OCI-M1 (cell line): ENCODE measurements around the gene RFLNA.
A peak's percentile ranks its signal among the peaks of the same experiment; 100 is the strongest.

Source experiments
- DNase-seq: peaks from one replicate; lab custom pipeline; 2025; lab: John Stamatoyannopoulos, UW

Gene RFLNA

DNA sequence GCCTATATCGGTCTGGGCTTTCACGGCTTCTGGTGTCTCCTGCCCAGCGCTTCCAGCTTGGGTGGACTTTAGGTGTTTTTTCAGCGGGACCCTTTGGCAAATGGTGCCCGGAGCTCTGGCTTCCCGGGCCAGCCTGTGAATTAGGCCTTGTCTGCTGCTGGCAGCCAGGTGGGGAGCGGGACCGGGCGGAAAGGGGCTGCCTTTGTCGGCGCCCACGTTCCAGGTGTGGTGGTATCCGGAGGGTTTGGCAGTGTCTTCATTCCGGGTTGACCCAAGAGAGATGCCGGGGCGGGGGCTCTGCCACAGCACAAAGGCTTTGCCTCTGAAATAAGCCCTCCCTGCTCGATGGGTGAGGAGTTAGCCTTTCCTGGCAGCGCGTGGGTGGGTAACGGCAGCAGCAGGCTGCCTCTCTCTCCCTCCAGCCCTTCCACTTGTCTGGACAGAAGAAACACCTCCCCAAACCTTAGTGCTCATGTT, 9.5 kb downstream of the RFLNA start:
- DNase-seq: no peak

DNA sequence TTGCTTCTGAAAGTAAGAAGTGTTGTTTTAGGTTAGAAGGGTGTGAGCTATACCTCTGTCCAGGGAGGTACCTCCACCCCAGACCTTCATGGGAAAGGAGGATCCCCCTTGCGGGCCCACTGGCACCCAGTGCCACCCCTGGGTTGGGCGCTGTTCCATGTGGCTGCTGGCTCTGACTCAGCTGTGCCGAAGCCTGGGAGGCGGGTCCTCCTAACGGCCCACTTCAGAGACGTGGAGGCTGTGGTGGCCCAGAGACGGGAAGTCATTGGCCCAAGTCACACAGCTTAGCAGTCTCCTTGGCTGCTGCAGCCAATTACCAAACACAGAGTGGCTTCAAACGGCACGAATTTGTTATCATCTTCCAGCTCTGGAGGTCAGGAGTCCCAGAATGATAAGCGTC, 10.2 kb downstream of the RFLNA start:
- no peak for DNase-seq

DNA sequence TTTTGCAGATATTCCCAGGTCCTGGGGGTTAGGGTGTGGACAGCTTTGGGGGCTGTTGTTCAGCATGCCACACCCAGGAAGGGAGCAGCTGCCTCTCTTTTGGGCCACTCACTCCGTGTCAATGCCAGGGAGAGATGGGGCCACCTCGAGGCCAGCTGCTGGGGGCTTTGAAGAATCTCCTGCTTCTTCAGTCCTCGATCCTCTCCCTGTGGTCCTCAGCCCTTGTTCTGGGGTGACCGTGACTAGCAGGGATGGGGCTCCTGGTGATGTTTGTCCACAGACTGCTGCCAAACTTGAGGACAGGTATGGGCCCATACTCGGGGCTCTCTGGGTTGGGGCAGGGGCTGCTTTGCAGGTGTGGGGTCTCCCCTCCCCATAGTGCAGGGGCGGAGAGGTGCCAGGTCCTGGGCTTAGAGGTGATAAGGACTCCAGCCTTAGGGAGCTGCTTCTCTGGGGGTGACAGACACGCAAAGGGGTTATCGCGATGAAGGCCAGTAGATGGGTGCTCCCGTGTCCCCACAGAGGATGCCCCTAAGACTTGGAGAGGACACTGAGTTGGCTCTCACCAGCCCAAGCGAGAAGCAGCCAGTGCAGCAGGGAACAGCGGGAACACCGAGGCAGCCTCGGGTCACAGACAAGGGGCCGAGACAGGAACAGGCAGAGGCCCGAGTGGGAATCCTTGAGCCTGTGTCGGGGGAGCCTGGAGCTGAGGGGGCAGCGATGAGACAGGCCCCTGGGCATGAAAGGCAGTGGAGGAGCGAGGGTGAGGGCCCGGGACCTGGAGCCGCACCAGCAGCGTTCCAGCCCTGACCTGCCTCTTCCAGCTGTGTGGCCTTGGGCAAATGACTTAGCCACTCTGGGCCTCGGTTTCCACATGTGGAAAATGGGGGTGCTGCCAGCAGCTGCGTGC, 11.1 kb downstream of the RFLNA start:
- no peak for DNase-seq

DNA sequence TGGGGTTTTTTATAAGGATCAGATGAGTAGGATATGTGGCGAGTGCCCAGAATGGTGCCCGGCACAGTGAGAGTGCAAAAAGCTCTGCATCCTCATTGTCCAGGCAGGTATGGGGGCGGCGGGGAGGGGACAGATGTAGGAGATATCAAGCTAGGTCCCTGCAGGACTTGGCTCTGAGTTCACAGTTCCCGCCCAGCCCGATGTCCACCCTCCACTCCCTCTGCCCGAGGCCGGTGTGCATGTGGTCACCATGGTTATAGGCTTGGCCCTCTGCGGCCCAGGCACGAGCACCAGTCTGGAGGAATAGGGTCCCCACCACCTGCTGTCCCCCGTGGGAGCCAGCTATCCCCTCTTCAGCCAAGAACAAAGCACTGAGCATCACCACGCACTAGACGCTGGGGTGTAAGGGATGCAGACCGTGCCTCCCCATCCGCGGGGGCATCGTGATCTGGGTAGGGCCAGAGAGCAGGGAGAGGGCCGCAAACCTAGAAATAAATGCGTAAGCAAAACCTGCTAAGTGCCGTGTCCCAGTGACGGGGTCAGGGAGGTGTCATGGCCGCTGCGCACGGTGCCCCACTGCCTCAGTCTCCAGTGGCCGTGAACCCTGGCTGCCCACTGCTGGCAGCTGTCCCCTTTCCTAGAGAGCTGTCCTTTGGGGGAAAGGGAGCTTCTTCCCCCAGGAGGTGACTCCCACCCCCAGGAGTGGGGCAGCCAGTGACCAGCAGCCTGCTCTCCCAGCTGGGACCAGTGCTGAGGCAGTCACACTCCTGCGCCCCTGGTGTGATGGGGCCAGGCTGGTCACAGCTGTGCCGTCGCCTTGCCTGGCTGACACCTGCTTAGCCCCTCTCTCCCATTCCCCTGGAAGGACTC, 12.0 kb downstream of the RFLNA start:
- DNase-seq: no peak

DNA sequence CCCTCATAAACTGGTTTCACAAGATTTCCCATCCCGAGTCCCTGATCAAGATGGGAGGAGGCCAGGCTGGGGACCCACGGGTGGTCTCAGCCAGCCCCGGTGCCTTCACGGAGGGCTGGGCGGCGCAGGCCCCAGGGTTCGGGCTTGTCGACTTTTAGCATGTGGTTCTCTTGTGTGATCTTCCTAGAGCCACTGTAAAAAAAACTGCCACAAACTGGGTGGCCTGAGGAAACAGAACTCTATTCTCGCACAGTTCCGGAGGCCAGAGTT, 12.6 kb downstream of the RFLNA start:
- no peak for DNase-seq

DNA sequence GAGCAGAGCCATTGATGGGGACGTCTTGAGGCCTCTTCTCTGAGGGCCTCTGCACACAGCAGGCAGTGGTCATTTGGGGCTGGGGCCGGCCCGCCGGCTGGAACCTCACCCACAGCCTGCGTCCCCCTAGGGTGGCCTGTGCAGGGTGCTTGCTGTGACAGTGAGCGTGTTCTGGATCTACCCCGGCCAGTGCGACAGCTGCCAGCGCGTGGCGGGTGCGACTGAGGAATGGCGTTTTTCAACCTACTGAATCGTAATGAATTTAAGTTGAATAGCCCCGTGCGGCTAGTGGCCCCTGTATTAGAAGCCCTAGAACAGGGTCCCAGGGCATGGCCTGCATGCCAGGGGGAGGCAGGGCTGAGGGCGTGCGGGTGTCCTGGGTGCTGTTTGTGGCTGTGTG, 13.8 kb downstream of the RFLNA start:
- DNase-seq: no peak

DNA sequence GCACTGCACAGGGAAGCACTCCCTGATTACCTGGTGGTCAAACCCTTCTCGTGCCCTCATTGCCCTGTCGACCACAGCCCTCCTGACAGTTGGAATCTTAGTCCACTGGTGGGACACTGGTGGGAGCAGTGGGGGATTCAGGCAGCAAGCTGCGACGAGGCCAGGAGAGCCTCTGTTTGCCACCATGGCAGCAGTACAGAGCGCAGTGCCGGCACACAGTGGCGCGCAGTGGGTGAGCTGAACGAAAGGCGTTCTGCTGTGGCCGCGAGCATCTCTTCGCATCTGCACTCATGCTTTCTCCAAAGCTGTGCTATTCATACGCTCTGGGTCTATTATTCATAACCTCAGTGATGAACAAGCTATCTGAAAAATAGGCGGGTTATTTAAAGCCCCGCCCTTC, 14.3 kb downstream of the RFLNA start:
- no peak for DNase-seq

DNA sequence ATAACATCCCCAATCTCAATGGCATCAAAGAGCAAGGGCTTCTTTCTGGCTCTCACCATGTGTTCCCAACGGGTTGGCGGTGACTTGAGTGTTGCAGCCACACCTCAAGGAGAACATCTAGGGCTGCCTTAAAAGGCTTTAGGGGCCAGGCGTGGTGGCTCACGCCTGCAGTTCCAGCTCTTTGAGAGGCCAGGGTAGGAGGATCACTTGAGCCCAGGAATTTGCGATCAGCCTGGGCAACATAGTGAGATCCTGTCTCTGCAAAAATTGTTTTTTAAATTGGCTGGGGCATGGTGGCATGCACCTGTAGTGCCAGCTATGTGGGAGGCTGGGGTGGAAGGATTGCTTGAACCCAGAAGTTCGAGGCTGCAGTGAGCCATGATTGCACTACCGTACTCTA, 14.9 kb downstream of the RFLNA start:
- DNase-seq: no peak

DNA sequence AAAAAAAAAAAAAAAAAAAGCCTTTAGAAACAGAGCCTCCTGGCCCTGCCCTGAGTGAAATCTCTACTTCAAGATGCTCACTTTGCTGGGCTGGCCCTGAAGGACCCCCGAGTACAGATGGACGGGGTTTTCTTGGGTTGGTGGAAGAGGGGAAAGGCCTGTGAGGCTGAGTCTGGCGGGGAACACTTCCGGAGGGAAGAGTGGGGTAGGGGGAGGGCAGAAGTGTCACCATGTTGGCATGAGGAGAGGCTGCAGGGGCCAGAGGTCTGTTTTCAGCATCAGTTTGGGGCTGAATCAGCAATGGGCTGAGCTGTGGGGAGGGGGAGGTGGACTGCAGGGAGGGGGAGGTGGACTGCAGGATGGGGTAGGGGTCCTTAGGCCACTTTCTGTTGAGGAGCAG, 15.3 kb downstream of the RFLNA start:
- DNase-seq: no peak

DNA sequence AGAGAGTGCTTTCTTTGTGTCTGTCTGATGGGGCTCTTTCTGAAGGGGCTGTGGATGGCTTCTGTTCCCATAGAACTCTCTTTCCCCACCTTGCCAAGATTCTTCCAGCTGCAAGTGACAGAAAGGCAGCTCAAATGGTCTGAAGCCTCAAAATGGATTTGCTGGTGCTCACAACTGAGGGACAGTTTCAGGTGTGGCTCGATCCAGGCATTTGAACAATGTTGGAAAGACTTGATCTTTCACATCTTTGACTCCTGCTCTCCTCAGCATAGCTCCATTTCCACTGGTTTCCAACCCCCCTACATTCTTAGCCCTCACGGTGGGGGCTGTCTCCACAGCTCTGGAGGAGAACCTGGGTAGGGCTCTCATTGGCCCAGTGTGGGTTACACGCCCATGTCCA, 15.9 kb downstream of the RFLNA start:
- no peak for DNase-seq

DNA sequence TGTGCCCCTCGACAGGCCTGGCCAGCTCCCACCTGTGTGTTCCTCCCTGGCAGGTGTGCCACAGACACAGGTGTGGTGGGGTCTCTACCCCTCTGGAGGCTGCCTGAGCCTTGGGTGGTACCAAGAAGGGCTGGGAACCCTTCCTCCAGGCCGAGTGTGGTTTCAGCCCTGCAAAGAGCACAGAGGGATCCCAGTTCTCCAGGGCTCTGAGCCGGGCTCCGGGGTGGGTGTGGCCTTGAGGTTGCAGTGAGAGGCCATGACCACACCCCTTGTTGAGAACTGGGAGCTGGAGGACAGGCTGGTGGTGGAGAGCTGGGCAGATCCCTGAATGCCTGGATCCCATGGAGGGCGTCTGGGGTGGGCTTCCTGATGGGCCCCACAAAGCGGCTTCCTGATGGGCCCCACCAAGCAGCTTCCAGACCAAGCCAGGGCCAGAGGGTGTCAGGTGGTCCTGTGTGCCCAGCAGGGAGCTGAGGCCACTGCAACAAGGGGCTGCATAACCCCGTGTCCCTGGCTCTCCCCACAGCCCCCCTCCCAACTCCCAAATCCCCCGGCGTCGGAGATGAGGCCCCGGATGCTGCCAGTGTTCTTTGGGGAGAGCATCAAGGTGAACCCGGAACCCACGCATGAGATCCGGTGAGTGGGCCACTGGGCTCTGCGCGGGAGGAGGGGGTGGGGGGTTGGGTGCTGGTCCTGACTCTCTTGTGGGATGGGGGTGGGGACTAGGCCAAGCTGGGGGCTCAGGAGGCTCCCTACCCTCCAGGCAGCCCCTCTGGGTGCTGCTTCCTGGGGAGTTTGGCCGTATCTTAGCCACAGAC, 16.6 kb downstream of the RFLNA start:
- DNase-seq: no peak

DNA sequence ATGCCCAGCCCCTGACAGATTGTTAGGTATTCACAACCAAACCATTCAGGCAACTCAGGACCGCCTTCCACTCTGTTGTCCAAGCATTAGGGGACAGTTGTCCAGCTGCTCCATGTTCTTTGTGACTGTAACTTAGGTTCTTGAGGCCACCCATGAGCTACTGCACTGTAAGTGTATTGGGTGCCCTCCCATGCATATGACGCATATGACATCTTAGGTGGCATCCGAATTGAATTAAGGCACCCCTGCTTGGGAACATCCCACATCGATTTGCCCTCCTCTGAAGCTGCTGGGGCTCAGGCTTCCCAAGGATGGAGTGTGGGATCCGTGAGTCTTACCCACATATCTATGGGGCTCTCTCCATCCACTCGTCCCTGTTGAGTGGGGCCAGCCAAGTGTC, 17.7 kb downstream of the RFLNA start:
- no peak for DNase-seq

DNA sequence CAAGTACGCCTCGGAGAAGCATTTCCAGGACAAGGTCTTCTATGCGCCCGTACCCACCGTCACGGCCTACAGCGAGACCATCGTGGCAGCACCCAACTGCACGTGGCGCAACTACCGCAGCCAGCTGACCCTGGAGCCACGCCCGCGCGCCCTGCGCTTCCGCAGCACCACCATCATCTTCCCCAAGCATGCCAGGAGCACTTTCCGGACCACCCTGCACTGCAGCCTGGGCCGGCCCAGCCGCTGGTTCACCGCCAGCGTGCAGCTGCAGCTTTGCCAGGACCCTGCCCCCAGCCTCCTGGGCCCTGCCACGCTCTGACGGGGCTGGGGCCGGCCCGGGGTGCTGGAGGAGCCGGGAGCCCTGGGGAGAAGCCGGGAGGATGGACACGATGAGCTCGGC, 19.3 kb downstream of the RFLNA start:
- no peak for DNase-seq

DNA sequence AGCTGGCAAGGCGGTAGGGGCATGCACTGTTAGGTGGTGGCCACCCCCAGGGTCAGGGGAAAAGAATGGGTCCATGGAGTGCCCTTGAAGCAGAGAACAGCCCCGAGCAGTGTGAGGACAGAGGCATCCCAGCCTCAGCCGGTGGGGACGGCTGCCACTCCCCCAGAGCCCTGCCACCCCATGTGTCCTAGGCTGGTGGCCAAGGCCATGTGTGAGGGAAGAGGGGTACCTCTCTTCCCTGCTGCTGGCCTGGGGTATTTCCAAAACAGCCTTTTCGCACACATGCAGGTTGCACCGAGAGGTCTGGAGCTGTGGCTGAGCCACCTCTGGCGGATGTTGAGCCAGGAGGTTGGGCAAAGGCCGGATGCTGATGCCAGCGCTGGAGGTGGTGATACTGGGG, 19.9 kb downstream of the RFLNA start:
- no peak for DNase-seq

DNA sequence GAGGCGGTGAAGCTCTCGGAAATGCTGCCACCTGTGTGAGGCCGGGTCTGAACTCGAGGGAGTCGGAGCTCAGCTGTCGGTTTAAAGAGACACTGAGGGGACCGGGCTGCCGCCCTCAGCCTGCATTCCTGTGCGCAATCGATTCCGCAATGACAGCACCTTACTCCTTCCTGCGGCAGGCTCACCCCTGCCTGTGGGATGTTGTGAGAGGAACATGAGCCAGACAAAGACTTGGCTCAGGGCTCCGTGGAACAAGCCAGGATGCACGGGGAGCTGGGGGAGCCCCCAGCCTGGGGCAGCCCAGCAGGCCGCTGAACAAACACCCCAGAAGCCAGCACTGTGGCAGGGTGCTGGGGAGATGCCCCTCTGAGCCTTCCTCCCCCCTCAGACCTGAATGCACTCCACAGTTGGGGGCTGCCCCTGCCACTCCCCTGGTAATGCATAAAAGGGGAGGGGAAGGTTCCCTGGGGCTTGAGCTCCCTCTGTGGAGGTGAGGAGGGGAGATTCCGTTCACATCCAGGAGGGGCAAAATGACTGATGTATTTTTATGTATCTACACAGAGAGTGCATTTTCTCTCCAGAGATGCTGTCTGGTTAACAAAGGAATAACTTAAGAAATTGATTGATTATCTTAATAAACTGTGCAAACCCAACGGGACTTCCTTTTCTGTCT, 20.6 kb downstream of the RFLNA start:
- no peak for DNase-seq

DNA sequence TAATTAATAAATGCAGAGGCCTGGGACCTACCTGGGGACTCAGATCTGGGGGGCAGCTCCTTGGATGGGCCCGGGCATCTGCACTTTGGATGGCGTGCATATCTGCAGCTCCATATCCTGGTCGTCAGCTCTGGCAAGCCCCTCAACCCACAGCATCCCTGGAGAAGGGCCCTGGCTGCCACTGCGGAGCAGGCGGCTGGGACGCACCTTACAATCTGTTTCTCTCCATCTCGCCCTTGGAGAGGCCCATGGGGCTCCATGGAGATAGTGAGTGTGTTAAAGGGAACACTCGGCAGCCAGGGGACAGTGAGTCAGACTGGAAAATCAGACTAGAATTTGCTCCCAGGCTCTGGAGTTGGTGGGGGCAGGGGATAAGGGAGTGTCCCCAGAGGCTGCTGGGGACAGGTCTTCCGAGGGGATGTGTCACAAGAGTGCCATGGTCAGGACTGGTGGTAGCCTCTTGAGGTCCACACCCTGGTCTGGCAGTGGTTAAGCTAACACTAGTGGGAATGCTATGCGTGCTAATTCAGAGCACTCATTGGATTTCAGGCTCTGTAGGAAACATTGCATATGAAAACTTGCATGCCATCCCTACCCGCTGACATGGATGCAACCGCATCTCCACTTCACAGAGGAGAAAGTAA, 21.5 kb downstream of the RFLNA start:
- no peak for DNase-seq

DNA sequence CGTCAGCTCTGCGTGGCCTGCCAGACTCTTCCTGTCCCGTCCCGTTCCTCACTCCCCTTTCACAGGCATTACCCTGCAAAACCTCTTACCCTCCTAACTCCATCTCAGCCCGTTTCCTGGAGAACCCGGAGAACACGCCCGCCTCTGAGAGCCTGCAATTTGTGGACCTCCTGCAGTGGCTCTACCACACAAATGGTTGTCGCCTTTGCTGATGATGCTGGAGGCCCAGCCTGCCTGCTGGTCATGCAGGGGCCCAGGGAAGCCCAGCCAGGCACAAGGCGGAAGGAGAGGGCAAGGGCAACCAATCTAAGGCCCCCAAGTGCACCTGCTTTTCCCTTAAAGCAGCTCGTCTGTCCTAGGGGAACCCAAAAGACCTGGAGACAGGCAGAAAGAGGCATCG, 22.5 kb downstream of the RFLNA start:
- DNase-seq: no peak

DNA sequence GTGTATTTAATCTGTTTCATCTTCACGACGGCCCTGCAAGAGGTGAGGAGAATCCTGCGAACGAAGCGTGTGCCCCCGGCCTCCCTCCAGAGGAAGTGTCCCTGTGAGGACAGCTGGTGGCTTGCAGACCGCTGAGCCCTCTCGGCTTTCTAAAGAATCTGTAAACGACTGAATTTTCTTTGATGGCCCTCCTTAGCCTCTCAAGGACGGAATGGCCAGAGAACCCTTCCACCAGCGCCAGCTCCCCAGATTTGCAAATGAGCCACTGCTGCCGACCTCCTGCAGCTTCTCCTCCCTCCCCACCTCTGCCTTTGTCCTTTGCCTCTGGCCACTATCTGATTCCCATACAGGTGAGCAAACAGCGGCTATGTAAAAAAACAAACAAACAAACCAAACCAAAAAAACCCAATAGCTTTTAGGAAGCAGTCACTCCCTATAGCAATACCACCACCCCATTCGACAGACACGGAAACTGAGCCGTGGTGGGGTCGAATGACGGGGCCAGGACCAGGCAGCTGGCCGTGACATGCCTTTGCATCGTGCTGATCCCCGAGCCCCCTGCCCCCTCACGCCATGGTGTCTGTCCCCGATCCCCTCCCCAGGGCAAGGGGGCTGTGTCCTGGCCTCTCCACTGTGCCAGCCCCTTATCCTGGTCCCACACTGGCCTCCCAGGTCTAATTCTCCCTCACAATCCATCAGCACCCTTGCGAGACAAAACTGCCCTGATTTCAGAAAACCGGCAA, 23.6 kb downstream of the RFLNA start:
- no peak for DNase-seq

DNA sequence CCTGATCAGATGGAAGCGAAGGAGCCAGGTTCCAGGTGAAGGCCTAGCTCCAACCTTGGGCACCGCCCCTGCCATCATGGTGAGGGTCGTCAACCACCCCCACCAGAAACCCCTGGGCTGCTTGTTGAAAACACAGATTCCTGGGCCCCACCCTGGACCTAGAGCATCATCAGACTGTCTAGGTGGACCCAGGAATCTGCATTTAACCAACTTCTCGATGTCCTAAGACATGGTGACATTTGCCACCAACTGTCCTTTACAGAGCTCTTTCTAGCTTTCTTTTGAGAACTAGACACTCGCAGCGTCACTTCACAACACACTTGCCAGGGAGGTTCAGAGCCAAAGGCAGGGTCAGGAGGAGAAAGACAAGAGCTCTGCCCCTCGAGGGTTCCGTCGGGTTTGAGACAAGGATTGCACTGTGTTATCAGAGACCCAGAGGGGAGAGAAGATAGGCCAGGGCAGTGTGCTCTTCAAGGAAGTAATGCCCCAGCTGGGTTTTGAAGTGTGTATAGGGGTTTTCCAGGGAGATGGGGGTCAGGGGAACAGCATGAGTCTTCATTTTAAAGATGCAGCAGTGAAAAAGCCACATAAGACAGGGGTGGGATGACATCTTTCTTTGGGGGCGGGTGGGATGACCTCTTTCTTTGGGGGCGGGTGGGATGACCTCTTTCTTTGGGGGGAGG, 24.6 kb downstream of the RFLNA start:
- DNase-seq: peak; percentile 21

DNA sequence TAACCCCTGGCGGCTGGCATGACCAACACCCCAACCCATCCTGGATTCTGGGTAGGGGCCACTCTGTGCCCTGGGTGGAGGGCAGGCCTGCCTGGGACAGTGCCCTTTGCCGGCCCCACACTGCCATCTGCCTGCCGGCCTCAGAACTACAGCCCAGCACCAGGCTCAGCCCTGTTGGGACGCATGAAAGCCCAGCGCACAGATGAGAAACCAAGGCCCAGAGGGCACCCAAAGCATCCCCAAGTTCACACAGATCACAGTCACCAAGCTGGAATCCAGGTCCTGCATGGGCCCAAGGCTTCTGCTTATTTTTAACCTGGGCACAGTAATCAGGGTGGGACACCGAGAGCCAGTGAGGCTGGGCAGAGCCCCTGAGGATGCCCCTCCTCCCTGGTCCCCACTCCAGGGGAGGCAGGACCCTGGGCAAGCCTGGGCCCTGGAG, 26.2 kb downstream of the RFLNA start:
- DNase-seq: peak; percentile 83
